Activated CD8-positive, alpha-beta T cell treated with anti-CD3 and anti-CD28 coated beads, Interleukin-2, amount 10 ng/mL, durations not matched to agents 7 days and 5 days (primary cell): ENCODE measurements around the gene RBBP5. TPM values are rescaled to one million over a fixed set of nuclear protein-coding genes. Genes with fewer than 3 reads are reported as not detected.

Source experiments
- ATAC-seq: fragments of 150-1000 bp; cut with Tn5 transposase; one replicate; pipeline ENCODE4 v1.10.0; 2021; ENCODE audit warnings: moderate library complexity
- CTCF ChIA-PET: fragments of 350-600 bp; sonication (Branson Sonifier 250); formaldehyde crosslinking; loops from one replicate; lab custom pipeline; 2021; ENCODE audit warnings: antibody characterized with exemption; lab: Charles Lee
- POLR2A ChIA-PET: fragments of 350-600 bp; sonication (Branson Sonifier 250); formaldehyde crosslinking; loops from one replicate; lab custom pipeline; 2021; ENCODE audit warnings: antibody characterized with exemption; lab: Charles Lee
- DNase-seq: peaks from one replicate; pipeline ENCODE4 v3.0.0-alpha.2; 2020
- H3K27ac Mint-ChIP-seq: one replicate; pipeline ENCODE4 v1.8.0; 2021; ENCODE audit warnings: mild to moderate bottlenecking, mixed read lengths
- H3K27me3 Mint-ChIP-seq: one replicate; pipeline ENCODE4 v1.8.0; 2021; ENCODE audit warnings: low read depth, mixed read lengths
- H3K36me3 Mint-ChIP-seq: one replicate; pipeline ENCODE4 v1.8.0; 2021; ENCODE audit warnings: low read depth, mixed read lengths
- H3K4me1 Mint-ChIP-seq: one replicate; pipeline ENCODE4 v1.8.0; 2021; ENCODE audit warnings: low read depth, mixed read lengths
- H3K4me3 Mint-ChIP-seq: one replicate; pipeline ENCODE4 v1.8.0; 2021; ENCODE audit warnings: mild to moderate bottlenecking, mixed read lengths
- H3K9me3 Mint-ChIP-seq: one replicate; pipeline ENCODE4 v1.8.0; 2022; ENCODE audit warnings: mixed read lengths; ENCODE audit not compliant: insufficient read depth
- total RNA-seq, 2 experiments: library from RNA; stranded (reverse); gene quantifications; one replicate each; pipeline ENCODE4 v1.2.3, GENCODE V29; 2021

RBBP5 gene
- total RNA-seq, 2 experiments from 2014 or later, result 20.3 to 22.0 TPM

DNA sequence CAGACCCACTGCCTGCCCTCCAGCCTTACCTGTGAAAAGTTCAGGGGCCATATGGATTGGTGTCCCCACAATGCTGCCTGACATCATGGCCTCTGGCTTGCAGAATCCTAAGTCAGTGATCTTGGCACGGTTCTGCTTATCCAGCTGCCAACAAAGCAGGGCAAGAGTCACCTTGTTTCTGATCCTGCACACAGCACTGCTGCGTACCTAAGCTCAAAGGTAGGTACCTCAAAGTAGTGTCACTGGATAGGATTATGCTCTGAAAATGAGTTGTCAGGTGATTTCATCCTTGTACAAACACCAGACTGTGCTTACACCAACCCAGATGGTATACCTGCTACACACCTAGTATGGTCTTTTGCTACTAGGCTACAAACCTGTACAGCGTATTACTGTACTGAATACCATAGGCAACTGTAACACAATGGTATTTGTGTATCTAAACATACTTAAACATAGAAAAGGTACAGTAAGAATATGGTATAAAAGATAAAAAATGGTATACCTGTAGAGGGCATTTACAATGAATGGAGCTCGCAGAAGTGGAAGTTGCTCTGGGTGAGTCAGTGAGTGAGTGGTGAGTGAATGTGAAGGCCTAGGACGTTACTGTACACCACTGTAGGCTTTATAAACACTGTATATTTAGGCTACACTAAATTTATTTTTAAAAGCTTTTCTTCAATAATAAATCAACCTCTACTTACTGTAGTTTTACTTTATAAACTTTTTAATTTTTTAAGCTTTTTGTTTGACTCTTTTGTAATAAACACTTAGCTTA is 29.1 kb upstream of the RBBP5 start:
- ATAC-seq (no peak), DNase-seq (no peak)
- Mint-ChIP-seq H3K4me3 (no peak overlapping the region), H3K36me3 (peaks cover 36% of the 10 kb centered on the region), H3K27ac (no peak overlapping the region), H3K27me3 (no peaks in the 10 kb centered on the region), H3K4me1 (no peaks in the 10 kb centered on the region), H3K9me3 (no peaks in the 10 kb centered on the region)
- ChIA-PET POLR2A (interaction anchor here (0.6 to 1.0 kb wide), 2 partner anchors 10 to 406 kb away, joined by 3 read pairs; no protein-coding TSS in a partner anchor), CTCF (interaction anchor here (0.8 to 2.9 kb wide), 7 partner anchors 9 to 209 kb away, joined by 3 to 24 read pairs (median 4); partner anchors contain the start of gene RBBP5)

DNA sequence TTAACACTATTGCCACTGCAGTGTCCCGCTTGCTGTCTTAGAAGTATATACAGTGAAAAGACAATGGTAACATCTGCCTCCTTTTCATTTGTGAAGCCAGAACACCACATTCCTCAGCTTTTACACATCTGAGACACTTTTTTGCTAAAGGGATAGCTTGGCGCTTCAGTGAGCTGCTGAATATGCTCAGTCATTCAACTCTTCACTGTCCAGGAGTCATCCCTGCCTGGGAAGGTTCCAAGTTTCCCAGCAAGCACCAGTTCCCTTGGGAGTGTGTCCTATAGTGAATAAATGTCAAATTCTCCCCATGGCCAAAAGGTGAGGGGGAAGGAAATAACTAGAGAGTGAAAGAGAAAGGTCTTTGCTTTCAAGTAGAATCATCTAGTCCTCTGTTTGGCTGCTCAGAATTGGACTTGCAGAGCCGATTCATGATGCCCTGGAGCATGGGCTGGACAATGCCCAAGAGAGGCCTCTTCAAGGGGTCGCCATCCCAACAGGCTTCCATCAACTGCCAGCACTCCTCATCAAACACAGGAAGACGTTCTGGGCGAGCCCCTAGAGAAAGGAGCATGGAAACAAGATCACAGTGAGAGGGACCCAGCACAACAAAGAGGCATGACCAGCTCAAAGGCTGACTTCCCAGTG is 25.5 kb upstream of the RBBP5 start:
- Mint-ChIP-seq H3K27me3 (no peaks in the 10 kb centered on the region), H3K36me3 (peaks cover 17% of the 10 kb centered on the region), H3K4me1 (no peaks in the 10 kb centered on the region), H3K4me3 (no peak overlapping the region), H3K9me3 (no peaks in the 10 kb centered on the region), H3K27ac (no peak overlapping the region)
- ChIA-PET POLR2A (no interaction called here), CTCF (interaction anchor here (1.1 kb wide), 2 partner anchors 25 to 86 kb away, joined by 3 read pairs; partner anchors contain the start of gene RBBP5)
- ATAC-seq (no peak), DNase-seq (no peak)

DNA sequence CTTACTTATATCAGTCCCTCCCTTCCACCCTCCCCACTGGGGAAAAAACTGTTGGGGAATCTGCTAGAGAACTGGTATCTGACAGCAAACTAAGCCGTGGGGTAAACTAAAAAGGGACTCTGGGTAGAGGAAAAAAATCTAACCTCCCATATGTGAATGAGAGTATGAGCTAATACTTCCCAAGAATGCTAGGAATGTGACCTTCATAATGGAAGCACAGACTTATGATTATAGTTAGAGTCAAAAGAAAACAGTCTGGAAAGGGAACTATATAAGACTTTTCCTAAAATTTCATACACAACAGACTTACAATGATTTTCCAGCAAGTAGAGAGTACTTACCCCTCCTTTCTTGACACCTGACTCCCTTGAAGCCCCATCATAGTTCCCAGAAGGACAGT is 23.0 kb upstream of the RBBP5 start:
- no peak for ATAC-seq
- H3K4me3 Mint-ChIP-seq, result no peak overlapping the region
- no peaks in the 10 kb centered on the region for H3K27me3 Mint-ChIP-seq
- ChIA-PET CTCF (interaction anchor here (0.8 to 2.1 kb wide), 9 partner anchors 14 to 155 kb away, joined by 3 to 10 read pairs (median 3); no protein-coding TSS in a partner anchor), POLR2A (no interaction called here)
- no peak overlapping the region for H3K27ac Mint-ChIP-seq
- H3K9me3 Mint-ChIP-seq, result no peaks in the 10 kb centered on the region
- H3K4me1 Mint-ChIP-seq, result peaks cover 7% of the 10 kb centered on the region
- DNase-seq, result no peak
- peaks cover 15% of the 10 kb centered on the region for H3K36me3 Mint-ChIP-seq

DNA sequence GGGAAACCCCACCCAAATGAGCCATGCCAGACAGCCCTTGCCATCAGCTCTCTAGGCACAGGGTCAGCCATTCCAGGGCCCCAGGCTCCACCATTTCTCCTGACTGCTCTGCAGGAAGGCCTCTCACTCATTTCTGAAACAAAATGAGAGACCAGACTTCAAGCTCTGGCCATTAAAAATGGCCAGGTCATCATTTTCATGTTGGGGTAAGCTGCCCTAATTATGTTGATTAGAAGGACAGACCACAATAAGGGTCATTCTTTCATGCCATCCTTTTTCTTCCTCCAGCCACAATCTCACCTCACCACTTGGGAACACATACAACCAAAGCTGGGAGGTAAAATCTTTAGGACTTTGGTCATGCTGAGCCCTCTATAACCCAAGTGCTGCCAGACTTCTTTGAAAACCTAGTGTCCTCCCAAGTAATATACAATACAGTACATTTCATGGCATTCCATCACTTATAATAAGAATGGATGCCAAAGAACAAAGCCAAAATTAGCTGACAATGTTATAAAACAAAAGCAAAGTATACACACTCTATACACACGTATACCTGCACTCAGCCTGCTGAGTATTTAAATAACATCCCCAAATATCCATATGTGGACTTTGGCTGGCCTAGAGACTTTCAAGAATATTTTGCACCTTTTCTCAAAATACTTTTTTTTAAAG is 22.4 kb upstream of the RBBP5 start:
- CTCF ChIA-PET, result interaction anchor here (0.8 to 2.1 kb wide), 10 partner anchors 14 to 168 kb away, joined by 3 to 10 read pairs (median 3); no protein-coding TSS in a partner anchor
- peaks cover 7% of the 10 kb centered on the region for H3K4me1 Mint-ChIP-seq
- H3K27ac Mint-ChIP-seq, result no peak overlapping the region
- DNase-seq (no peak), ATAC-seq (no peak)
- no peaks in the 10 kb centered on the region for H3K9me3 Mint-ChIP-seq
- POLR2A ChIA-PET, result no interaction called here
- no peak overlapping the region for H3K4me3 Mint-ChIP-seq
- no peaks in the 10 kb centered on the region for H3K27me3 Mint-ChIP-seq
- peaks cover 12% of the 10 kb centered on the region for H3K36me3 Mint-ChIP-seq

DNA sequence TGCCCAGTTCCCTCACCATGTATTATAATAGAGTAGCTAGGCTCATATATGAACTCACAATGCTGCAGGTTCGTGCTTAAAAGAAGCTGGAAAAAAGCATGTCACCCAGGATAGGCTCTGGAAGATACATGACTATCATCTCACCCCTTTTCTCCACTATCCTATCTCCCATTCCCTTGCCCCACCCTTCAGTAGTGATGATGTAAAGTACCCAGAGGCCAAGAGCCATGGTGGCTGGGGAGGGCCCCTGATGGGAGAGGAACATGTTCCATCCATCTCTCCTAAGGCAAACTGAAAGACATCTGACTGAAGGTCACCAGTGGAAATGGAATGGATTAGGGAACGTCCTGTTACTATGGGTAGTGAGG is 20.3 kb upstream of the RBBP5 start:
- ChIA-PET POLR2A (interaction anchor here (1.0 kb wide), 1 partner anchor 19 kb away, joined by 3 read pairs; no protein-coding TSS in a partner anchor), CTCF (interaction anchor here (0.7 to 2.9 kb wide), 35 partner anchors 8 to 454 kb away, joined by 3 to 46 read pairs (median 5); partner anchors contain the start of genes NUAK2, RBBP5 and TMCC2)
- Mint-ChIP-seq H3K4me3 (no peak overlapping the region), H3K27me3 (no peaks in the 10 kb centered on the region), H3K4me1 (peaks cover 7% of the 10 kb centered on the region), H3K9me3 (no peaks in the 10 kb centered on the region), H3K27ac (no peak overlapping the region), H3K36me3 (peaks cover 6% of the 10 kb centered on the region)
- no peak for DNase-seq
- ATAC-seq, result peak; percentile 19

DNA sequence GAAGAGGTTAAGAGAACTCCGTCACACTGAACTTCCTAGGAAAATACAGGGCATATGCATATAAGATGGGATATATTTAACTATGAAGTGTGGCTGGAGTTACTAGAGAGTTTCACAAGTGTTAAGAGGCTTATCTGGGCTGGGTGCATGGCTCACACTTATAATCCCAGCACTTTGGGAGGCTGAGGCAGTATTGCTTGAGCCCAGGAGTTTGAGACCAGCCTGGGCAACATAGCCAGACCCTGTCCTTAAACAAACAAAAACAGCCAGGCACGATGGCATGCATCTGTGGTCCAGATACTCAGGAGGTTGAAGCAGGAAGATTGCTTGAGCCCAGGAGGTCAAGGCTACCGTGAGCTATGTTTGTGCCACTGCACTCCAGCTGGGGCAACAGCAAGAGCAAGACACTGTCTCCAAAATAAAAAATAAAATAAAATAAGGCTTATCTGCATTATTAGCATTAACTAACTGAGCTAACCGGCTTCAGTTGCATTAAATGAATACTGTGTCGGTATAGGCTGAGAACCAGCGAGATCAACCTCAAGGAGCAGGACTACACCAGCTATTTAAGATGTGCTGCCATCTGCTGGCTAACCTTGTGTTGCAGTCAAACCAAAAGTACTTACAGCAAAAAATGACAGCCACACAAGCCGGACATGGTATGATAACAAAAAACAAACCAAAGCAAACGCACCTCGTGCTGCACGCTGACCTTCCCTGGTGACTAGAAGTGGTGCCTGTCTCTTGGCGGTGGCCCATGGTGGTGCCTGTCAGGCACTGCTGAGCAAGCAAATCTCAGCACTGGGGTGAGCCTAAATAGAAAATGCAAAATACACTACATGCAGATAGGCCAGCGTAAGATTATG is 19.7 kb upstream of the RBBP5 start:
- ChIA-PET CTCF (interaction anchor here (0.5 to 2.9 kb wide), 49 partner anchors 8 to 454 kb away, joined by 3 to 46 read pairs (median 4); partner anchors contain the start of genes NUAK2, RBBP5 and TMCC2), POLR2A (interaction anchor here (1.0 kb wide), 1 partner anchor 19 kb away, joined by 3 read pairs; no protein-coding TSS in a partner anchor)
- H3K9me3 Mint-ChIP-seq, result no peaks in the 10 kb centered on the region
- peak; percentile 86 for DNase-seq
- no peak overlapping the region for H3K27ac Mint-ChIP-seq
- no peak overlapping the region for H3K4me3 Mint-ChIP-seq
- ATAC-seq, result peak; percentile 92
- H3K27me3 Mint-ChIP-seq, result no peaks in the 10 kb centered on the region
- H3K36me3 Mint-ChIP-seq, result peaks cover 4% of the 10 kb centered on the region
- peaks cover 7% of the 10 kb centered on the region for H3K4me1 Mint-ChIP-seq

DNA sequence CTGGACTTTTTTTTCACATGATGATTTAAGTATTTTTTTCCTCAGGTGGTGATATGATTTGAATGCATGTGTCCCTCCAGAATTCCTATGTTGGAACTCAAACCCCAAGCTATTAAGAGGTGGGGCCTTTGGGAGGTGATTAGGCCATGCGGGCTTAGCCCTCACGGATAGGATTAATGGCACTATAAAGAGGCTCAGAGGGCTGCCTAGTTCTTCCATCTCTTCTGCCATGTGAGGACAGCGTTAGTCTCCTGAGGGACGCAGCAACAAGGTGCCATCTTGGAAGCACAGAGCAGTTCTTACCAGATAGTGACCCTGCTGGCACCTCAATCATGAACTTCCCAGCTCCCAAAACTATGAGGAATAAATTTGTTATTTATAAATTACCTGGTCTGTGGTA is 18.3 kb upstream of the RBBP5 start:
- no peaks in the 10 kb centered on the region for H3K9me3 Mint-ChIP-seq
- ChIA-PET CTCF (interaction anchor here (1.4 to 2.9 kb wide), 5 partner anchors 18 to 152 kb away, joined by 4 to 46 read pairs (median 13); partner anchors contain the start of gene RBBP5), POLR2A (no interaction called here)
- peaks cover 7% of the 10 kb centered on the region for H3K4me1 Mint-ChIP-seq
- no peak overlapping the region for H3K4me3 Mint-ChIP-seq
- peaks cover 4% of the 10 kb centered on the region for H3K36me3 Mint-ChIP-seq
- H3K27ac Mint-ChIP-seq, result no peak overlapping the region
- H3K27me3 Mint-ChIP-seq, result no peaks in the 10 kb centered on the region
- DNase-seq (no peak), ATAC-seq (no peak)

DNA sequence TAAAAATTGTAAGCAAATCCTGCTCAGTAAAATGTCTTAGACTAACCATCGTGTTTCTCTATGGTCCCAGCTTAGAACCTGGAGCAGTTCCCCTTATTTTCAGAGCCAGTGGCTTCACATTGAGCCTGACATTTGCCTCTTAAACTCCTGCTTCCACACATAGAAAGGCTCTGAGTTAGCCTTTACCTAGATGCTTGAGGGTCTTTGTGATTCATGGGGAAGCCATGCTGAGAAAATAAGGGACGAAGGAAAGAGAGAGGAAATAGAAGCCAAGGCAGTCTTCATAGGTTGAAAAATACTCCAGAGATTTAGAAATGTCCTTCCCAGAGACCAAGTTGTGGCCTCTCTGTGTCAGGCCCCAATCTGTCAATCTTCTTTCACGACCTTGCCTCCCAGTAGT is 16.1 kb upstream of the RBBP5 start:
- POLR2A ChIA-PET, result no interaction called here
- DNase-seq, result no peak
- CTCF ChIA-PET, result no interaction called here
- Mint-ChIP-seq H3K27ac (no peak overlapping the region), H3K36me3 (no peaks in the 10 kb centered on the region), H3K4me1 (peaks cover 7% of the 10 kb centered on the region), H3K4me3 (no peak overlapping the region), H3K27me3 (no peaks in the 10 kb centered on the region), H3K9me3 (no peaks in the 10 kb centered on the region)
- ATAC-seq, result no peak

DNA sequence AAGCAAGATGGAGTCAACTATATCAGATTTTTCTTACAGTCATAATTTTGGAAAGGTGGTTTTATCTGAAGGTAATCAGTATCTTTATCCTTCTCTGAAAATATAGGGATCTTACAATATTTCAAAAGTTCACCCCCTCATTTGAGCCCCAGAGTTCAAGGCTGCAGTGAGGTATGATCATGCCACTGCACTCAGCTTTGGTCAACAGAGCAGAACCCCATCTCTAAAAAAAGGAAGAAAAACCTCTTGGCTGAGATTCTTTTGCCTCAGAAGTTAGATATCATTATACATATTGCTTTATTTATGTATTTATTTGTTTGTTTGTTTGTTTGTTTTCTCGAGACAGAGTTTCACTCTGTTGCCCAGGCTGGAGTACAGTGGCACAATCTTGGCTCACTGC is 11.5 kb upstream of the RBBP5 start:
- H3K27me3 Mint-ChIP-seq, result no peaks in the 10 kb centered on the region
- no peaks in the 10 kb centered on the region for H3K4me1 Mint-ChIP-seq
- ATAC-seq (no peak), DNase-seq (no peak)
- no peak overlapping the region for H3K4me3 Mint-ChIP-seq
- H3K27ac Mint-ChIP-seq, result no peak overlapping the region
- CTCF ChIA-PET, result interaction anchor here (0.6 to 1.5 kb wide), 4 partner anchors 8 to 804 kb away, joined by 3 to 7 read pairs (median 3); partner anchors contain the start of gene RBBP5
- H3K9me3 Mint-ChIP-seq, result no peaks in the 10 kb centered on the region
- H3K36me3 Mint-ChIP-seq, result no peaks in the 10 kb centered on the region
- POLR2A ChIA-PET, result no interaction called here

DNA sequence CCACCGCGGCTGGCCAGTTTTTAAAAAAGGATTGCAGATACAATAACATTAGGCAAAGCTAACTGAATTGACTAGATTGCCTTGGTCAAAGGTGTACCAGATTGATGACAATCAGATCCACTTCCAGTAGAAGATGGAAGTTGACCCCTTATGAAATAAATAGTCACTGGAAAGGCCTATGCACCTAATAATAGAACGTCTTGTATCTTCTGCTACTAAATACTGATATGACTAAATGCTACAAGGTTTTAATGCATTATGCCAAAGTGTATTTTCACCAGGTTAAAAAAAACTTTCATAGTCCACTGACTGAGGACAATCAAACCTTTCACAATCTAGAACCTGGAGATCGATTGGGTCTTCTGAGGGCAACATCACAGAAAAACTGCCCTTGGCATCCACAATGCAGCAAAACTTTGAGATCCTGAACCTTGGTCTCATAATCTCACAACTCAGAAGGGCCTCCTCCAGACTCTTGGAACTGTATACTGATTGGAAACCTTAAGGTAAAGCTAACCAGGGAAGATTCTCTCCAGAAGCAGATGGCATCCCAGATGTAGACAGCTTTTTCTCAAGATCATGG is 7.8 kb upstream of the RBBP5 start:
- no peaks in the 10 kb centered on the region for H3K9me3 Mint-ChIP-seq
- DNase-seq (no peak), ATAC-seq (no peak)
- no peaks in the 10 kb centered on the region for H3K36me3 Mint-ChIP-seq
- H3K27ac Mint-ChIP-seq, result no peak overlapping the region
- no peak overlapping the region for H3K4me3 Mint-ChIP-seq
- no peaks in the 10 kb centered on the region for H3K4me1 Mint-ChIP-seq
- CTCF ChIA-PET, result interaction anchor here (0.7 to 1.3 kb wide), 2 partner anchors 12 kb away, joined by 3 to 5 read pairs; no protein-coding TSS in a partner anchor
- POLR2A ChIA-PET, result no interaction called here
- no peaks in the 10 kb centered on the region for H3K27me3 Mint-ChIP-seq
